Ishikawa (cell line): ENCODE results near the gene CPEB3.
A peak's percentile ranks its signal among the peaks of the same experiment; 100 is the strongest.

ENCODE experiments used
- CEBPB ChIP-seq: IDR thresholded peaks from 2 replicates; pipeline ENCODE4 v1.6.1; 2012
- CREB1 ChIP-seq: IDR thresholded peaks from 2 replicates; pipeline ENCODE4 v1.6.1; 2012; ENCODE audit warnings: low read depth
- EGR1 ChIP-seq: IDR thresholded peaks from 2 replicates; pipeline ENCODE4 v1.6.1; 2012
- EP300 ChIP-seq: IDR thresholded peaks from 2 replicates; pipeline ENCODE4 v1.6.1; 2012; ENCODE audit warnings: borderline replicate concordance
- FOXM1 ChIP-seq: IDR thresholded peaks from 2 replicates; pipeline ENCODE4 v1.6.1; 2012; ENCODE audit warnings: low read depth, borderline replicate concordance
- MAX ChIP-seq: IDR thresholded peaks from 2 replicates; pipeline ENCODE4 v1.6.1; 2012
- NFIC ChIP-seq: IDR thresholded peaks from 2 replicates; pipeline ENCODE4 v1.6.1; 2012
- RAD21 ChIP-seq: IDR thresholded peaks from 2 replicates; pipeline ENCODE4 v1.6.1; 2012; ENCODE audit warnings: low read depth
- REST ChIP-seq: IDR thresholded peaks from 2 replicates; pipeline ENCODE4 v1.6.1; 2012; ENCODE audit warnings: low read depth, mild to moderate bottlenecking
- TAF1 ChIP-seq: IDR thresholded peaks from 2 replicates; pipeline ENCODE4 v1.6.1; 2012; ENCODE audit warnings: low read depth, mild to moderate bottlenecking
- TCF12 ChIP-seq: IDR thresholded peaks from 2 replicates; pipeline ENCODE4 v1.6.1; 2012; ENCODE audit warnings: low read depth
- TEAD4 ChIP-seq: IDR thresholded peaks from 2 replicates; pipeline ENCODE4 v1.6.1; 2012
- USF1 ChIP-seq: IDR thresholded peaks from 2 replicates; pipeline ENCODE4 v1.6.1; 2012
- YY1 ChIP-seq: IDR thresholded peaks from 2 replicates; pipeline ENCODE4 v1.6.1; 2012; ENCODE audit warnings: low read depth
- ZBTB7A ChIP-seq: IDR thresholded peaks from 2 replicates; pipeline ENCODE4 v1.6.1; 2012; ENCODE audit warnings: low read depth

CPEB3 gene

GRCh38 chr10:92121686-92122492 lies 169.0 kb downstream of the CPEB3 start:
- TF ChIP-seq ZBTB7A, result no peak
- no peak for TF ChIP-seq NFIC
- no peak for TF ChIP-seq MAX
- TF ChIP-seq YY1, result no peak
- no peak for TF ChIP-seq TAF1
- no peak for TF ChIP-seq USF1
- no peak for TF ChIP-seq EP300
- no peak for TF ChIP-seq REST
- no peak for TF ChIP-seq TCF12
- no peak for TF ChIP-seq RAD21
- no peak for TF ChIP-seq CEBPB
- no peak for TF ChIP-seq TEAD4
- TF ChIP-seq CREB1, result no peak
- no peak for TF ChIP-seq EGR1
- TF ChIP-seq FOXM1, result no peak

GRCh38 chr10:92119340-92119739 lies 171.5 kb downstream of the CPEB3 start:
- no peak for TF ChIP-seq EP300
- no peak for TF ChIP-seq TCF12
- no peak for TF ChIP-seq YY1
- no peak for TF ChIP-seq TEAD4
- TF ChIP-seq USF1, result no peak
- TF ChIP-seq TAF1, result no peak
- no peak for TF ChIP-seq REST
- TF ChIP-seq NFIC, result no peak
- TF ChIP-seq EGR1, result no peak
- no peak for TF ChIP-seq RAD21
- no peak for TF ChIP-seq ZBTB7A
- TF ChIP-seq FOXM1, result no peak
- TF ChIP-seq CREB1, result no peak

- no peak for TF ChIP-seq EP300
- TF ChIP-seq CREB1, result no peak
Observed at GRCh38 chr10:92113911-92114600, 176.8 kb downstream of the CPEB3 start.

GRCh38 chr10:92112462-92112861 lies 178.4 kb downstream of the CPEB3 start:
- TF ChIP-seq CREB1 (no peak), EGR1 (no peak), TCF12 (no peak)

- TF ChIP-seq CEBPB (peak; percentile 51; the same call in 1 of the 2 replicates), YY1 (no peak)
Observed at GRCh38 chr10:92111336-92111939, 179.4 kb downstream of the CPEB3 start.

- TF ChIP-seq NFIC (no peak), MAX (no peak), TCF12 (no peak), EP300 (no peak), ZBTB7A (no peak), TAF1 (no peak), TEAD4 (no peak), CEBPB (no peak), USF1 (no peak), EGR1 (no peak), CREB1 (no peak), RAD21 (no peak), YY1 (no peak), FOXM1 (no peak), REST (no peak)
Observed at GRCh38 chr10:92110039-92110794, 180.7 kb downstream of the CPEB3 start.
